ENCODE measurements around the gene ANXA2.

DNA sequence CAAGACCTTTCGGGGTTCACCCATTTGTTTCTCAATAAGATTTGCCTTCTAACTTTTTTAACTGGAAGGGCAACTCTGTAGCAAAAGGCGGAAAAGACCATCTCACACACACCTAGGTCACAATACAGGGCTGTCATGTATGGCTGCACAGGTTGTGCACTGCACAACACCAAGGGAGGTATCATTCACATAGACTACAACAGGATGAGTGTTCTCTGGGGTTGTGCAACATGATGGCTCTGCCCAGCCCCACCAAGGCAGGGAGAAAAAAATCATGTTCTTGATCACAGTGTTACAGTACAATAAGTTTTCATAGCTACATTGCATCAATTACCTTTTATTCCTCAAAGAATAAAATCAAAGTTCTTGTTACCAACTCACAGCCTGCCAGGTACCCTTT, 52.8 kb downstream of the ANXA2 start:
- TF ChIP-seq CTCF (IDR thresholded peaks at IDR 0.05) (no peak), POLR2A (IDR thresholded peaks at IDR 0.05) (no peak)
